ENCODE results near the gene CAMK1D. TPM values are rescaled to one million over a fixed set of nuclear protein-coding genes. Genes with fewer than 3 reads are reported as not detected.

CAMK1D gene
- total and polyA plus RNA-seq, 2 donors (not counting 3 experiments of a cell fraction or from before 2014, with no cell fraction given), result 0.37 to 4.2 TPM

DNA sequence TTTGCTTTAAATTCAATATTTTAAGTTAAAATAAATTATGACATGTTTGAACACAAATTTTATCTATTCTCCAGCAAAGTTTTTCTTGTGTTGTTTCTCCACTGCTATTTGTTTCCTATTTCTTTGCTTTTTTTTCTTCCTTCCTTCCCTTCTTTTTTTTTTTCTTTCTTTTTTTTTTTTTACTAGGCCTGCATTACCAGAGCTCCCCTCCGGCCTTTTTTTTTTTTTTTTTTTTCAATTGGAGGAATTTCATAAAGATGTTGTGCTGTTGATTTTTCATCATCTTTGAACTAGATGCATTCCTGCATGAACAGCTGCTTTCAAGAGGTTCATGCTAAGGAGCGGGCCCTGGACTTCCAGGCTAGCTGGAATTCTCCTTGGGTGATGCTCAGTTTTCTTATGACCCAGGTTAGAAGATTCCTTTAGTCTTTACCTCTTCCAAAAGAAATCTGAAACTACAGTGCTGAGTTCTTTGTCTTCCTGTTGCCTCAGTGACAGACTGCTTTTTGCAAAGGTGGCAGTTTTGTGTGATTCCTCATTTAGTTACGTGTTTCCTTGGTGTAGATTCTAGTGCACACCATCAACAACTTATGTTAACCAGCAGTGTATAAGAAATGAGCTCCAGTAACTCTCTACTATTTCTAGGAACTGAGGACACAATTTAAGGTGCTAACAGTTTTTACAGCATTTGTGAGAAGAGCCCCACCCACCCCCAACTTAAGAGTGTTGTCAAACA lies 4.8 kb upstream of the CAMK1D start:
- Histone ChIP-seq H2AFZ (ENCODE audit: low read depth, low read length) (no peak overlapping the region), H3K36me3 (ENCODE audit: control insufficient read depth in 2 of 2, extremely low read depth in 1 of 2, insufficient read depth in 2 of 2, low read length in 2 of 2) (no peaks in the 10 kb centered on the region), H3K27ac (ENCODE audit: insufficient read depth, low read depth, low read length) (no peak overlapping the region), H3K9me3 (replicated peaks; ENCODE audit: control insufficient read depth, insufficient read depth, low read length) (no peaks in the 10 kb centered on the region), H3K9me1 (replicated peaks; ENCODE audit: control insufficient read depth, extremely low read depth, insufficient read depth, low read length) (no peaks in the 10 kb centered on the region), H3K4me2 (ENCODE audit: insufficient read depth, low read length) (no peak overlapping the region), H3K4me3 (replicated peaks in 1 of 3; ENCODE audit: insufficient read depth in 1 of 3, low read depth in 1 of 3, low read length in 3 of 3) (no peak overlapping the region), H3K9ac (replicated peaks; ENCODE audit: extremely low read depth, insufficient read depth, low read length) (no peak overlapping the region), H3K79me2 (ENCODE audit: control insufficient read depth, insufficient read depth, low read length) (no peaks in the 10 kb centered on the region), H3K27me3 (ENCODE audit: control insufficient read depth in 2 of 2, insufficient read depth in 2 of 2, low read length in 2 of 2) (no peaks in the 10 kb centered on the region), H4K20me1 (replicated peaks; ENCODE audit: control insufficient read depth, extremely low read depth, insufficient read depth, low read length) (no peaks in the 10 kb centered on the region), H3K4me1 (ENCODE audit: control insufficient read depth, extremely low read depth, insufficient read depth, low read length) (no peaks in the 10 kb centered on the region)
- POLR2A ChIA-PET, result no interaction called here
- BruUV-seq (replicated peaks), result no TSS peak
- dilution Hi-C loops (cut with MboI; ENCODE audit: extremely low pct_ligation_motif_present, low sequenced_read_pairs) (no loop called here), intact Hi-C loops (cut with micrococcal nuclease) (loop anchor here (5.0 kb wide), 1 partner anchor 82 kb away; no protein-coding TSS in a partner anchor)
- CTCF ChIA-PET, result interaction anchor here (0.6 to 2.4 kb wide), 2 partner anchors 312 to 753 kb away, joined by 3 to 11 read pairs; no protein-coding TSS in a partner anchor
- no peak for TF ChIP-seq MAX (IDR thresholded peaks at IDR 0.05; ENCODE audit: insufficient read depth, insufficient read length)
- TF ChIP-seq JUN (IDR thresholded peaks at IDR 0.05; ENCODE audit: borderline replicate concordance, insufficient read depth, insufficient read length, low read depth), result no peak
- TF ChIP-seq EZH2 (IDR thresholded peaks at IDR 0.05; ENCODE audit: borderline replicate concordance, low read depth, low read length, severe bottlenecking), result no peak
- TF ChIP-seq POLR2A (IDR thresholded peaks at IDR 0.05; ENCODE audit: low read depth, low read length), result no peak
- TF ChIP-seq POLR2AphosphoS5 (IDR thresholded peaks at IDR 0.05; ENCODE audit: insufficient read depth, low read depth, low read length), result no peak
- TF ChIP-seq MYC (IDR thresholded peaks at IDR 0.05; ENCODE audit: low read depth, low read length), result no peak
- no peak for TF ChIP-seq GATA2 (IDR thresholded peaks at IDR 0.05; ENCODE audit: insufficient read depth, insufficient read length, low read depth, low read length)
- no peak for TF ChIP-seq FOS (IDR thresholded peaks at IDR 0.05; ENCODE audit: borderline replicate concordance, insufficient read depth, low read length)
- no peak for TF ChIP-seq CTCF (IDR thresholded peaks at IDR 0.05; ENCODE audit: extremely low read depth in 1 of 2, insufficient read depth in 1 of 2, low read depth in 1 of 2, low read length in 2 of 2)
- no peak for DNase-seq (ENCODE audit: low read depth, low spot score)
- FAIRE-seq, result no peak

Measured in endothelial cell of umbilical vein (primary cell).